C1 segment of cervical spinal cord (tissue), 14 donors: ENCODE results near the gene ZAP70.

Source experiments
- DNase-seq, 14 donors: peaks; one replicate each; lab custom pipeline; 2025; lab: John Stamatoyannopoulos, UW

ZAP70 gene

GRCh38 chr2:97779141-97779540 lies 65.8 kb downstream of the ZAP70 start:
- DNase-seq, result no peak

DNA sequence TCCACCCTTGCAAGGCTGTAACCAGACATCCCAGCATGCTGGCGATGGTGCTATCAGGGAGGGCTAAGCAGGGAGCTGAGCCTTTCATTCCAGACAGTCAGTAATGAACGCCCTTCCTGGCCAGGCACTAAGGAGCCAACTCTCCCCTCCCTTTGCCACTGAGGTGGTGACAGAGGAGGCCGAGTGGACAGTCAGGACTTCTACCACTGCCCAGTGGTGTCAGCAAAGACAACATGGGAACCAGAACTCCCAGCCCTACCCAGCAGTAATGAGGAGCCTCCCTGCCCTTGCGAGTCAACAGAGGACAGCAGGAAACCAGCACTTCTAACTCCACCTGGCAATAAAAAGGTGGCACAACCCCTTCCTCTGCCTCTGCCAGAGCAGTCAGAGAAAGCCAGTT lies 68.6 kb downstream of the ZAP70 start:
- DNase-seq, result peak in 1 of 14 donors; percentile 11

GRCh38 chr2:97784953-97785352 lies 71.6 kb downstream of the ZAP70 start:
- no peak for DNase-seq

DNA sequence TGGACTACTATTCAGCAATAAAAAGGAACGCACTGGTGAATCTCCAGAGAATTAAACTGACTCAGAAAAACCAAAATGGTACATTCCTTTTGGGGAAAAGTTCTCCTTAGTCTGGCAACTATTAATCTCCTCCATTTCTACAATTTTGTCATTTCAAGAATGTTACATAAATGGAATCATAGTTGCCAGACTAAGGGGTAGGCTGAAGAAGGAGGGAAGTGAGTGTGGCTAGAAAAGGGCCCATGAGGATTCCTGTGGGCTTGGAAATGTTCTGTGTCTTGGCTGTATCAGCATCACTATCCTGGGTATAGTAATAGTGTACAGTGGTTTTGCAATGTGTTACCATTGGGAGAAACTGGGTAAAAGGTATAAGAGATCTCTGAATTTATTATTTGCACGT lies 72.4 kb downstream of the ZAP70 start:
- DNase-seq, result no peak

DNA sequence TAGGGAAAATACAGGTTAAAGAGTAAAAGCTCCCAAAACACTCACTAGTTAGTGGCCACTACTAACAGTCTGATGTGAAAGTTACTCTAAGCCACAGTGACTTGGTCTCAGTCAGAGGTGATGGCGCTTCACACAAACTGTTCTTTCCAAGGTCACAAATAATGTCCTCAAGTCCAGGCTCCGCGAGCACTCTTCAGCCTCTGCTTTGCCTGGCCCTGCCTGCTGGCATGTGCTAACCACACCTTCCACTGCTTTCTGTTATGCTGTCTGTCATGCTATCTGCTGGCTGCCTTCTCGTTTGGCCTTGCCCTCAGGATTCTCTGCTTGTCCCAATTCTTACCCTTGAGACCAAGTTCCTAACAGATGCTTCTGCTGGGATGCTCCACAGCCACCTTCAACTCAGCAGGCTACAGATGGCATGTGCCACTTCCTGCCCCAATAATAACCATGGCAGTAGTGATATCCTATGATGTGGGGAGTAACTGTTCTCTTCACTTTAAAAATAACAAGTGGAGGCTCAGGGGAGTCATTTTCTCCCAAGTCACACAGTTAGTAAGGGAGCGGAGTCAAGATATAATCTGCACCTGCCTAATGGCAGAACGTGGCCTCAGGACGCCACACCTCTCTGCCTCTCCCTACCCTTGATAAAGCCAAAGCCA lies 75.7 kb downstream of the ZAP70 start:
- peak in 1 of 14 donors; percentile 16 for DNase-seq
